OCI-LY1 (cell line): ENCODE results near the gene ZFAND4.

Experiments used
- EZH2 ChIP-seq: fragments of 200-600 bp; sonication (generic), shearing (Covaris generic); IDR thresholded peaks from 2 replicates; pipeline ENCODE4 v1.8.0; 2017; ENCODE audit warnings: borderline replicate concordance, mixed run types, mild to moderate bottlenecking, antibody characterized with exemption, low read length, moderate library complexity, mixed read lengths
- TF ChIP-seq, protein P1 (sequence below): fragments of 200-600 bp; sonication (generic), shearing (Covaris generic); IDR thresholded peaks from 2 replicates; pipeline ENCODE4 v1.5.1; 2017; ENCODE audit warnings: mild to moderate bottlenecking, antibody characterized with exemption, low read length, moderate library complexity, mixed read lengths

DNA sequence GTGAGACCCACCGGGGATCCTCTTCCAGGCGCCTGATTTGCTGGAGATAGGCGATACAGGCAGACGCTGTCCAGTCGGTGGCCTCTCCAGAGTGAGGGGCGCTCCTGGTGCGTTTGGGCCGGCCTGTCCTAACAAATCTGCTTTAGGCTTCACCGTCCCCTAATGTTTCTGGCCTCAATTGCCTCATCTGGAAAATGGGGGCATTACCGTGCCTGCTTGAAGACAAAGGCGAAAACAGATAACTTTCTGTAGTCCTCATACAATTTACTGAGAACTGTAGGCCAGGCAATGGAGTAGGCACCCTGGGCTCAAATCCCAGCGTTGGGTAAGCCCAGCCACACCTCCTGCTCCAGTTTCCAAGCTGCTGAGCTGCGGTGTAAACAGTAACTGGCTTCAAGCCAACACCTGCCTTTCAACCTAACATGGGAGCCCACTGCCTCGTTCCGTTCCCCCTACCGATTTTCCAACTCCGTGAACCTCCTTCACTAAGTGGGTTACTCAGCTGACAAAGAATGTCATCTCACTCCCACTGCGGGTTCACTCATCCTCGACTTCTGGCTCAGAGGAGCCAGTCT is 589 bp upstream of the ZFAND4 start:
- TF ChIP-seq, protein P1, sequence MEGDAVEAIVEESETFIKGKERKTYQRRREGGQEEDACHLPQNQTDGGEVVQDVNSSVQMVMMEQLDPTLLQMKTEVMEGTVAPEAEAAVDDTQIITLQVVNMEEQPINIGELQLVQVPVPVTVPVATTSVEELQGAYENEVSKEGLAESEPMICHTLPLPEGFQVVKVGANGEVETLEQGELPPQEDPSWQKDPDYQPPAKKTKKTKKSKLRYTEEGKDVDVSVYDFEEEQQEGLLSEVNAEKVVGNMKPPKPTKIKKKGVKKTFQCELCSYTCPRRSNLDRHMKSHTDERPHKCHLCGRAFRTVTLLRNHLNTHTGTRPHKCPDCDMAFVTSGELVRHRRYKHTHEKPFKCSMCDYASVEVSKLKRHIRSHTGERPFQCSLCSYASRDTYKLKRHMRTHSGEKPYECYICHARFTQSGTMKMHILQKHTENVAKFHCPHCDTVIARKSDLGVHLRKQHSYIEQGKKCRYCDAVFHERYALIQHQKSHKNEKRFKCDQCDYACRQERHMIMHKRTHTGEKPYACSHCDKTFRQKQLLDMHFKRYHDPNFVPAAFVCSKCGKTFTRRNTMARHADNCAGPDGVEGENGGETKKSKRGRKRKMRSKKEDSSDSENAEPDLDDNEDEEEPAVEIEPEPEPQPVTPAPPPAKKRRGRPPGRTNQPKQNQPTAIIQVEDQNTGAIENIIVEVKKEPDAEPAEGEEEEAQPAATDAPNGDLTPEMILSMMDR: no peak
- TF ChIP-seq EZH2: no peak
